ENCODE data around the gene NDUFS8.

Gene NDUFS8

GRCh38 chr11:68036717-68037239 is 6.3 kb downstream of the NDUFS8 start:
- no peak for DNase-seq (ENCODE audit: low spot score)

GRCh38 chr11:68037411-68038225 is 7.1 kb downstream of the NDUFS8 start:
- no peak for DNase-seq (ENCODE audit: low spot score)

- no peak for DNase-seq (ENCODE audit: low spot score)
Measured at GRCh38 chr11:68038226-68038717, 7.8 kb downstream of the NDUFS8 start.

GRCh38 chr11:68038718-68039525 is 8.4 kb downstream of the NDUFS8 start, which contains the start of gene TCIRG1:
Gene TCIRG1, plus strand, starts transcription at chr11:68039025. Its CDS starts 2,247 bp downstream, at chr11:68041272.
- DNase-seq (ENCODE audit: low spot score), result peak; percentile 95

- DNase-seq (ENCODE audit: low spot score), result no peak
Measured at GRCh38 chr11:68039526-68040086, 9.1 kb downstream of the NDUFS8 start.

- DNase-seq (ENCODE audit: low spot score), result peak; percentile 74
Measured at GRCh38 chr11:68040101-68040956, 9.8 kb downstream of the NDUFS8 start.

- DNase-seq (ENCODE audit: low spot score), result no peak
Measured at GRCh38 chr11:68040957-68041591, 10.6 kb downstream of the NDUFS8 start.

GRCh38 chr11:68041617-68042218 is 11.2 kb downstream of the NDUFS8 start:
- DNase-seq (ENCODE audit: low spot score), result no peak

GRCh38 chr11:68042219-68043028 is 11.9 kb downstream of the NDUFS8 start:
- no peak for DNase-seq (ENCODE audit: low spot score)

GRCh38 chr11:68043029-68043348 is 12.5 kb downstream of the NDUFS8 start:
- no peak for DNase-seq (ENCODE audit: low spot score)

- DNase-seq (ENCODE audit: low spot score), result no peak
Measured at GRCh38 chr11:68043349-68044144, 13.1 kb downstream of the NDUFS8 start.

- peak; percentile 10 for DNase-seq (ENCODE audit: low spot score)
Measured at GRCh38 chr11:68044145-68044813, 13.8 kb downstream of the NDUFS8 start.

GRCh38 chr11:68044898-68045351 is 14.4 kb downstream of the NDUFS8 start:
- DNase-seq (ENCODE audit: low spot score), result no peak

GRCh38 chr11:68047437-68048290 is 17.2 kb downstream of the NDUFS8 start:
- peak; percentile 19 for DNase-seq (ENCODE audit: low spot score)

- peak; percentile 6 for DNase-seq (ENCODE audit: low spot score)
Measured at GRCh38 chr11:68048681-68049508, 18.4 kb downstream of the NDUFS8 start.
